Measurements from ENCODE around the gene GALM. TPM values are rescaled to one million over a fixed set of nuclear protein-coding genes. Genes with fewer than 3 reads are reported as not detected.

The GALM gene
- total RNA-seq, 6 experiments from 2014 or later, result 26.2 to 47.9 (median 36.7) TPM

GRCh38 chr2:38685116-38685735 is 19.3 kb downstream of the GALM start:
- H3K4me3 ChIP-seq, result no peak overlapping the region
- intact Hi-C loops (cut with DNase I), result no loop called here
- H3K9me3 ChIP-seq, result no peaks in the 10 kb centered on the region
- H3K36me3 ChIP-seq, result peaks cover 0 to 29% (median 10%) of the 10 kb centered on the region in 4 donors
- H3K27me3 ChIP-seq, result no peaks in the 10 kb centered on the region
- TF ChIP-seq CTCF (IDR thresholded peaks at IDR 0.05) (no peak), POLR2A (IDR thresholded peaks at IDR 0.05) (no peak)
- H3K27ac ChIP-seq, result peak overlapping the region in 2 of 3 donors; percentile 59 to 66
- WGBS (ENCODE audit: insufficient coverage, low coverage, low lambda C conversion rate, missing lambda C conversion rate), result 50% methylated on average over 3 of the region's 3 CpGs
- peaks cover 0 to 25% (median 6%) of the 10 kb centered on the region in 4 donors for H3K4me1 ChIP-seq
- DNase-seq (no peak), ATAC-seq (peak; percentile 89 to 95 (median 92))

- intact Hi-C loops (cut with DNase I), result no loop called here
- H3K4me3 ChIP-seq, result no peak overlapping the region
- peak in 2 of 4 donors; percentile 54 to 93 for ATAC-seq
- H3K36me3 ChIP-seq, result peaks cover 0 to 14% (median 2%) of the 10 kb centered on the region in 4 donors
- no peak for DNase-seq
- WGBS (ENCODE audit: insufficient coverage, low coverage, low lambda C conversion rate, missing lambda C conversion rate), result 91% methylated on average over 7 of the region's 8 CpGs
- peaks cover 0 to 14% (median 1%) of the 10 kb centered on the region in 4 donors for H3K4me1 ChIP-seq
- H3K27ac ChIP-seq, result no peak overlapping the region
- H3K9me3 ChIP-seq, result no peaks in the 10 kb centered on the region
- no peak for TF ChIP-seq CTCF (IDR thresholded peaks at IDR 0.05)
- TF ChIP-seq POLR2A (IDR thresholded peaks at IDR 0.05), result no peak
- no peaks in the 10 kb centered on the region for H3K27me3 ChIP-seq
These were observed 24.8 kb downstream of the GALM start for GRCh38 chr2:38690499-38691420.

GRCh38 chr2:38691994-38692393 is 26.1 kb downstream of the GALM start:
- Histone ChIP-seq H3K36me3 (peaks cover 0 to 11% (median 2%) of the 10 kb centered on the region in 4 donors), H3K27ac (no peak overlapping the region), H3K9me3 (no peaks in the 10 kb centered on the region), H3K4me1 (peaks cover 0 to 7% (median 0%) of the 10 kb centered on the region in 4 donors), H3K27me3 (no peaks in the 10 kb centered on the region), H3K4me3 (no peak overlapping the region)
- TF ChIP-seq CTCF (IDR thresholded peaks at IDR 0.05) (no peak), POLR2A (IDR thresholded peaks at IDR 0.05) (no peak)
- WGBS (ENCODE audit: insufficient coverage, low coverage, low lambda C conversion rate, missing lambda C conversion rate), result 95% methylated on average over 2 of the region's 2 CpGs
- DNase-seq (no peak), ATAC-seq (no peak)
- intact Hi-C loops (cut with DNase I), result no loop called here

GRCh38 chr2:38692636-38693318 is 26.9 kb downstream of the GALM start:
- no peaks in the 10 kb centered on the region for H3K9me3 ChIP-seq
- H3K4me1 ChIP-seq, result peaks cover 0 to 7% (median 0%) of the 10 kb centered on the region in 4 donors
- DNase-seq, result peak in 1 of 3 donors; percentile 33
- H3K27ac ChIP-seq, result no peak overlapping the region
- intact Hi-C loops (cut with DNase I), result no loop called here
- 40% methylated on average over 1 of the region's 8 CpGs for WGBS (ENCODE audit: insufficient coverage, low coverage, low lambda C conversion rate, missing lambda C conversion rate)
- ATAC-seq, result peak; percentile 31 to 71 (median 43)
- H3K27me3 ChIP-seq, result no peaks in the 10 kb centered on the region
- peaks cover 0 to 11% (median 2%) of the 10 kb centered on the region in 4 donors for H3K36me3 ChIP-seq
- TF ChIP-seq POLR2A (IDR thresholded peaks at IDR 0.05), result no peak
- TF ChIP-seq CTCF (IDR thresholded peaks at IDR 0.05), result no peak
- H3K4me3 ChIP-seq, result no peak overlapping the region

Data from right lobe of liver (tissue), 6 donors.